SK-N-SH (cell line): ENCODE results near the gene EMX1. TPM values are rescaled to one million over a fixed set of nuclear protein-coding genes. Genes with fewer than 3 reads are reported as not detected.

ENCODE experiments used
- CTCF ChIA-PET: fragments of 300-600, 350-600 bp; formaldehyde crosslinking; extraction: SDS; loops from one replicate; lab custom pipeline; 2021; lab: Yijun Ruan, JAX
- POLR2A ChIA-PET: fragments of 350-600 bp; sonication (Branson Sonifier 250); formaldehyde crosslinking; extraction: SDS; loops from one replicate; lab custom pipeline; 2020; ENCODE audit warnings: antibody characterized with exemption, inconsistent platforms; lab: Yijun Ruan, JAX
- DNase-seq: peaks from one replicate; pipeline ENCODE4 v3.0.0; 2012
- H2AFZ ChIP-seq: fragments of 200-600 bp; sonication (generic); 2 replicates; pipeline ENCODE4 v1.8.1; 2016; ENCODE audit warnings: antibody characterized with exemption, mild to moderate bottlenecking, low read depth
- H3F3A ChIP-seq: fragments of 200-600 bp; sonication (generic); replicated peaks from 2 replicates; pipeline ENCODE3; 2016; ENCODE audit warnings: antibody characterized with exemption, mild to moderate bottlenecking; ENCODE audit not compliant: insufficient read depth
- H3K27ac ChIP-seq, 2 experiments: fragments of 200-500 bp in 1 of 2; fragments of 200-600 bp in 1 of 2; sonication (Bioruptor generic) in 1 of 2; sonication (generic), shearing (Covaris generic) in 1 of 2; 2 replicates each; pipeline versions ENCODE4 v1.5.1 to v1.6.1; 2014 to 2016; ENCODE audit warnings: low read depth in 2 of 2, inconsistent platforms in 1 of 2, low read length in 1 of 2, mild to moderate bottlenecking in 1 of 2, mixed read lengths in 1 of 2
- H3K27me3 ChIP-seq: fragments of 200-600 bp; sonication (generic), shearing (Covaris generic); 2 replicates; pipeline ENCODE4 v1.6.1; 2016; ENCODE audit warnings: mixed run types; ENCODE audit not compliant: insufficient read depth
- H3K36me3 ChIP-seq, 2 experiments: fragments of 200-500 bp in 1 of 2; fragments of 200-600 bp in 1 of 2; sonication (Bioruptor generic) in 1 of 2; sonication (generic) in 1 of 2; replicated peaks in 1 of 2; 2 replicates each; pipeline versions ENCODE3 to v1.5.1; 2014 to 2016; ENCODE audit warnings: low read length in 1 of 2, mild to moderate bottlenecking in 1 of 2; ENCODE audit not compliant: insufficient read depth in 2 of 2, control insufficient read depth in 1 of 2
- H3K4me1 ChIP-seq, 2 experiments: fragments of 200-500 bp in 1 of 2; fragments of 200-600 bp in 1 of 2; sonication (Bioruptor generic) in 1 of 2; sonication (generic), shearing (Covaris generic) in 1 of 2; 2 replicates each; pipeline versions ENCODE4 v1.5.1 to v1.6.1; 2014 to 2016; ENCODE audit warnings: low read depth in 1 of 2, low read length in 1 of 2, mixed run types in 1 of 2; ENCODE audit not compliant: insufficient read depth in 2 of 2, control insufficient read depth in 1 of 2
- H3K4me2 ChIP-seq: fragments of 200-600 bp; sonication (generic), shearing (Covaris generic); 2 replicates; pipeline ENCODE4 v1.6.1; 2017; ENCODE audit warnings: mixed run types
- H3K4me3 ChIP-seq, 2 experiments: fragments of 200-500 bp in 1 of 2; fragments of 200-600 bp in 1 of 2; sonication (Bioruptor generic) in 1 of 2; sonication (generic), shearing (Covaris generic) in 1 of 2; 2 replicates each; pipeline versions ENCODE4 v1.5.1 to v1.8.1; 2014 to 2016; ENCODE audit warnings: low read depth in 2 of 2, inconsistent platforms in 1 of 2, low read length in 1 of 2, mild to moderate bottlenecking in 1 of 2, mixed read lengths in 1 of 2, moderate library complexity in 1 of 2
- H3K79me2 ChIP-seq: fragments of 200-600 bp; sonication (generic); 2 replicates; pipeline ENCODE4 v1.8.1; 2017; ENCODE audit warnings: mild to moderate bottlenecking; ENCODE audit not compliant: insufficient read depth
- H3K9ac ChIP-seq: fragments of 200-600 bp; sonication (generic); 2 replicates; pipeline ENCODE4 v1.6.1; 2017; ENCODE audit warnings: mixed run types
- H3K9me2 ChIP-seq: fragments of 200-600 bp; sonication (generic); 2 replicates; pipeline ENCODE4 v1.6.1; 2017; ENCODE audit warnings: mixed run types
- H3K9me3 ChIP-seq: fragments of 200-600 bp; sonication (generic); 2 replicates; pipeline ENCODE4 v1.6.1; 2017; ENCODE audit warnings: mixed run types, mild to moderate bottlenecking, moderate library complexity
- H4K20me1 ChIP-seq: fragments of 200-600 bp; sonication (generic); 2 replicates; pipeline ENCODE4 v1.6.1; 2017; ENCODE audit warnings: mild to moderate bottlenecking, mixed run types; ENCODE audit not compliant: insufficient read depth
- CHD2 ChIP-seq: fragments of 150-350 bp; IDR thresholded peaks from 2 replicates; pipeline ENCODE4 v1.6.1; 2018; ENCODE audit warnings: low read length; ENCODE audit not compliant: partially characterized antibody
- ELF1 ChIP-seq: IDR thresholded peaks from 2 replicates; pipeline ENCODE4 v1.4.0; 2012
- FOXM1 ChIP-seq: IDR thresholded peaks from 2 replicates; pipeline ENCODE4 v1.4.0; 2012; ENCODE audit warnings: low read depth, mild to moderate bottlenecking
- GABPA ChIP-seq: IDR thresholded peaks from 2 replicates; pipeline ENCODE4 v1.4.0; 2012; ENCODE audit warnings: low read depth, mild to moderate bottlenecking
- IRF3 ChIP-seq: fragments of 150-350 bp; IDR thresholded peaks from 2 replicates; pipeline ENCODE4 v1.6.1; 2016; ENCODE audit warnings: mild to moderate bottlenecking, low read depth, low read length
- JUND ChIP-seq: IDR thresholded peaks from 2 replicates; pipeline ENCODE4 v1.4.0; 2012
- MXI1 ChIP-seq: IDR thresholded peaks from 2 replicates; pipeline ENCODE4 v1.6.1; 2012; ENCODE audit warnings: mild to moderate bottlenecking, low read depth, low read length, improper control_type of control experiment
- NRF1 ChIP-seq: IDR thresholded peaks from 2 replicates; pipeline ENCODE4 v1.6.1; 2012; ENCODE audit warnings: low read depth, mild to moderate bottlenecking, low read length
- POLR2AphosphoS5 ChIP-seq: IDR thresholded peaks from 2 replicates; pipeline ENCODE4 v1.6.1; 2012; ENCODE audit warnings: low read depth, low read length
- RCOR1 ChIP-seq: fragments of 150-350 bp; IDR thresholded peaks from 2 replicates; pipeline ENCODE4 v1.6.1; 2017; ENCODE audit warnings: antibody characterized with exemption, low read length
- REST ChIP-seq: IDR thresholded peaks from 2 replicates; pipeline ENCODE4 v1.6.1; 2012; ENCODE audit warnings: mild to moderate bottlenecking, low read depth, low read length, moderate library complexity
- RFX5 ChIP-seq: IDR thresholded peaks from 2 replicates; pipeline ENCODE4 v1.6.1; 2012; ENCODE audit warnings: mild to moderate bottlenecking, improper control_type of control experiment, low read length
- RXRA ChIP-seq: IDR thresholded peaks from 2 replicates; pipeline ENCODE4 v1.4.0; 2012; ENCODE audit warnings: low read depth, mild to moderate bottlenecking, borderline replicate concordance
- SIN3A ChIP-seq: IDR thresholded peaks from 2 replicates; pipeline ENCODE4 v1.6.1; 2012; ENCODE audit warnings: low read depth, mild to moderate bottlenecking, low read length, moderate library complexity, borderline replicate concordance
- TAF1 ChIP-seq: IDR thresholded peaks from 2 replicates; pipeline ENCODE4 v1.6.1; 2012; ENCODE audit warnings: low read depth, mild to moderate bottlenecking, low read length, moderate library complexity, borderline replicate concordance
- TCF12 ChIP-seq: IDR thresholded peaks from 2 replicates; pipeline ENCODE4 v1.4.0; 2012
- TEAD4 ChIP-seq: IDR thresholded peaks from 2 replicates; pipeline ENCODE4 v1.4.0; 2012; ENCODE audit warnings: mild to moderate bottlenecking, borderline replicate concordance; ENCODE audit not compliant: insufficient read depth
- USF1 ChIP-seq: IDR thresholded peaks from 2 replicates; pipeline ENCODE4 v1.4.0; 2012; ENCODE audit warnings: low read depth, borderline replicate concordance
- USF2 ChIP-seq: fragments of 150-350 bp; IDR thresholded peaks from 2 replicates; pipeline ENCODE4 v1.6.1; 2017; ENCODE audit warnings: antibody characterized with exemption, low read length, low read depth, borderline replicate concordance
- YY1 ChIP-seq: IDR thresholded peaks from 2 replicates; pipeline ENCODE4 v1.4.0; 2012; ENCODE audit warnings: low read depth, mild to moderate bottlenecking
- WGBS: methylation state at CpG from one replicate; pipeline ENCODE4 v1.1.6; 2017; ENCODE audit warnings: low lambda C conversion rate; 5-methylcytosine and 5-hydroxymethylcytosine counted together
- polyA plus RNA-seq, 3 experiments: library from polyadenylated mRNA; depleted of rRNA; stranded (reverse); fragments of >200 nt; gene quantifications; 2 replicates each; pipeline ENCODE4 v1.2.3, GENCODE V29; 2012

EMX1 gene
- polyA plus RNA-seq, 1 of the 3 experiments (the other 2 are of a cell fraction), result not detected

- DNase-seq, result no peak
- no peaks in the 10 kb centered on the region for H3K79me2 ChIP-seq
- H4K20me1 ChIP-seq, result no peaks in the 10 kb centered on the region
- no peaks in the 10 kb centered on the region for H3K27me3 ChIP-seq
- H3K27ac ChIP-seq, result no peak overlapping the region
- H3K9me3 ChIP-seq, result no peaks in the 10 kb centered on the region
- no peaks in the 10 kb centered on the region for H3K36me3 ChIP-seq
- H2AFZ ChIP-seq, result no peak overlapping the region
- 83% methylated on average over 4 of the region's 4 CpGs for WGBS
- H3K4me1 ChIP-seq, result no peaks in the 10 kb centered on the region
- POLR2A ChIA-PET, result no interaction called here
- no peak overlapping the region for H3K4me2 ChIP-seq
- H3K9ac ChIP-seq, result no peak overlapping the region
- no peaks in the 10 kb centered on the region for H3K9me2 ChIP-seq
- CTCF ChIA-PET, result interaction anchor here (1.8 to 2.3 kb wide), 2 partner anchors 56 to 227 kb away, joined by 5 to 9 read pairs; no protein-coding TSS in a partner anchor
- H3K4me3 ChIP-seq, result no peak overlapping the region
- no peaks in the 10 kb centered on the region for H3F3A ChIP-seq
- TF ChIP-seq USF1 (no peak), YY1 (no peak), SIN3A (no peak), NRF1 (no peak), GABPA (no peak), POLR2AphosphoS5 (no peak), RXRA (no peak), ELF1 (no peak), MXI1 (no peak), USF2 (no peak), CHD2 (no peak), IRF3 (no peak)
- TF ChIP-seq, all 33 proteins: peak for 0
These were observed 32.3 kb downstream of the EMX1 start for GRCh38 chr2:72949642-72950041.

- Histone ChIP-seq H3K9me2 (no peaks in the 10 kb centered on the region), H3K9me3 (no peaks in the 10 kb centered on the region), H3K79me2 (no peaks in the 10 kb centered on the region), H4K20me1 (no peaks in the 10 kb centered on the region), H3K9ac (no peak overlapping the region), H3K36me3 (no peaks in the 10 kb centered on the region), H3K4me2 (no peak overlapping the region), H3K27me3 (no peaks in the 10 kb centered on the region), H3K4me1 (no peaks in the 10 kb centered on the region), H3F3A (no peaks in the 10 kb centered on the region), H3K4me3 (no peak overlapping the region), H3K27ac (no peak overlapping the region), H2AFZ (no peak overlapping the region)
- DNase-seq, result no peak
- POLR2A ChIA-PET, result no interaction called here
- 100% methylated on average over 2 of the region's 13 CpGs for WGBS
- CTCF ChIA-PET, result interaction anchor here (0.8 to 2.3 kb wide), 6 partner anchors 16 to 226 kb away, joined by 3 to 11 read pairs (median 4); no protein-coding TSS in a partner anchor
- TF ChIP-seq JUND (no peak), POLR2AphosphoS5 (no peak), REST (no peak), GABPA (no peak), RFX5 (no peak), RCOR1 (no peak), USF1 (no peak), TAF1 (no peak), CHD2 (no peak), TCF12 (no peak), FOXM1 (no peak), MXI1 (no peak), TEAD4 (no peak)
These were observed 33.4 kb downstream of the EMX1 start for GRCh38 chr2:72950558-72951255.
